ENCODE measurements around the gene DAPK1. TPM values are rescaled to one million over a fixed set of nuclear protein-coding genes. Genes with fewer than 3 reads are reported as not detected.

The DAPK1 gene
- total RNA-seq, 1 donor from 2014 or later = 35.1 TPM

DNA sequence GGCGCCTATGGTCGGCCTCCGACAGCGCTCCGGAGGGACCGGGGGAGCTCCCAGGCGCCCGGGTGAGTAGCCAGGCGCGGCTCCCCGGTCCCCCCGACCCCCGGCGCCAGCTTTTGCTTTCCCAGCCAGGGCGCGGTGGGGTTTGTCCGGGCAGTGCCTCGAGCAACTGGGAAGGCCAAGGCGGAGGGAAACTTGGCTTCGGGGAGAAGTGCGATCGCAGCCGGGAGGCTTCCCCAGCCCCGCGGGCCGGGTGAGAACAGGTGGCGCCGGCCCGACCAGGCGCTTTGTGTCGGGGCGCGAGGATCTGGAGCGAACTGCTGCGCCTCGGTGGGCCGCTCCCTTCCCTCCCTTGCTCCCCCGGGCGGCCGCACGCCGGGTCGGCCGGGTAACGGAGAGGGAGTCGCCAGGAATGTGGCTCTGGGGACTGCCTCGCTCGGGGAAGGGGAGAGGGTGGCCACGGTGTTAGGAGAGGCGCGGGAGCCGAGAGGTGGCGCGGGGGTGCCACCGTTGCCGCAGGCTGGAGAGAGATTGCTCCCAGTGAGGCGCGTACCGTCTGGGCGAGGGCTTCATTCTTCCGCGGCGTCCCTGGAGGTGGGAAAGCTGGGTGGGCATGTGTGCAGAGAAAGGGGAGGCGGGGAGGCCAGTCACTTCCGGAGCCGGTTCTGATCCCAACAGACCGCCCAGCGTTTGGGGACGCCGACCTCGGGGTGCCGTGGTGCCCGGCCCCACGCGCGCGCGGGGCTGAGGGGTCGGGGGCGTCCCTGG, 561 bp downstream of the DAPK1 start:
- Histone ChIP-seq H4K20me1 (ENCODE audit: insufficient read depth, low read length) (no peaks in the 10 kb centered on the region), H2AFZ (ENCODE audit: low read depth, low read length) (peak overlapping the region; percentile 97), H3K9ac (ENCODE audit: low read length) (peak overlapping the region; percentile 70), H3K9me3 (ENCODE audit: insufficient read depth, low read depth, low read length) (no peaks in the 10 kb centered on the region), H3K27me3 (ENCODE audit: insufficient read depth, low read length) (peaks cover 5% of the 10 kb centered on the region), H3K79me2 (ENCODE audit: insufficient read depth, low read length) (peaks cover 18% of the 10 kb centered on the region), H3K4me1 (ENCODE audit: insufficient read depth, low read length) (peaks cover 3% of the 10 kb centered on the region), H3K27ac (ENCODE audit: low read depth, low read length) (no peak overlapping the region), H3K4me3 (ENCODE audit: insufficient read depth, low read depth, low read length) (peak overlapping the region; percentile 71), H3K4me2 (ENCODE audit: low read length) (peak overlapping the region; percentile 91), H3K36me3 (ENCODE audit: insufficient read depth, low read length) (no peaks in the 10 kb centered on the region)
- DNase-seq (ENCODE audit: low read depth) (peak; percentile 34), FAIRE-seq (no peak)
- Mint-ChIP-seq H3K4me1 (ENCODE audit: low read depth, unreplicated experiment) (peaks cover 14% of the 10 kb centered on the region), H3K27ac (ENCODE audit: unreplicated experiment) (no peak overlapping the region), H3K9me3 (ENCODE audit: unreplicated experiment) (no peaks in the 10 kb centered on the region), H3K4me3 (ENCODE audit: unreplicated experiment) (peak overlapping the region; percentile 91), H3K27me3 (ENCODE audit: low read depth, unreplicated experiment) (peaks cover 4% of the 10 kb centered on the region), H3K36me3 (ENCODE audit: low read depth, unreplicated experiment) (no peaks in the 10 kb centered on the region)
- peak; percentile 53 for TF ChIP-seq EZH2 (IDR thresholded peaks at IDR 0.05; ENCODE audit: insufficient read depth, low read length)
- TF ChIP-seq, protein P1, sequence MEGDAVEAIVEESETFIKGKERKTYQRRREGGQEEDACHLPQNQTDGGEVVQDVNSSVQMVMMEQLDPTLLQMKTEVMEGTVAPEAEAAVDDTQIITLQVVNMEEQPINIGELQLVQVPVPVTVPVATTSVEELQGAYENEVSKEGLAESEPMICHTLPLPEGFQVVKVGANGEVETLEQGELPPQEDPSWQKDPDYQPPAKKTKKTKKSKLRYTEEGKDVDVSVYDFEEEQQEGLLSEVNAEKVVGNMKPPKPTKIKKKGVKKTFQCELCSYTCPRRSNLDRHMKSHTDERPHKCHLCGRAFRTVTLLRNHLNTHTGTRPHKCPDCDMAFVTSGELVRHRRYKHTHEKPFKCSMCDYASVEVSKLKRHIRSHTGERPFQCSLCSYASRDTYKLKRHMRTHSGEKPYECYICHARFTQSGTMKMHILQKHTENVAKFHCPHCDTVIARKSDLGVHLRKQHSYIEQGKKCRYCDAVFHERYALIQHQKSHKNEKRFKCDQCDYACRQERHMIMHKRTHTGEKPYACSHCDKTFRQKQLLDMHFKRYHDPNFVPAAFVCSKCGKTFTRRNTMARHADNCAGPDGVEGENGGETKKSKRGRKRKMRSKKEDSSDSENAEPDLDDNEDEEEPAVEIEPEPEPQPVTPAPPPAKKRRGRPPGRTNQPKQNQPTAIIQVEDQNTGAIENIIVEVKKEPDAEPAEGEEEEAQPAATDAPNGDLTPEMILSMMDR (IDR thresholded peaks at IDR 0.05; ENCODE audit: insufficient read depth, low read depth, low read length) = no peak

DNA sequence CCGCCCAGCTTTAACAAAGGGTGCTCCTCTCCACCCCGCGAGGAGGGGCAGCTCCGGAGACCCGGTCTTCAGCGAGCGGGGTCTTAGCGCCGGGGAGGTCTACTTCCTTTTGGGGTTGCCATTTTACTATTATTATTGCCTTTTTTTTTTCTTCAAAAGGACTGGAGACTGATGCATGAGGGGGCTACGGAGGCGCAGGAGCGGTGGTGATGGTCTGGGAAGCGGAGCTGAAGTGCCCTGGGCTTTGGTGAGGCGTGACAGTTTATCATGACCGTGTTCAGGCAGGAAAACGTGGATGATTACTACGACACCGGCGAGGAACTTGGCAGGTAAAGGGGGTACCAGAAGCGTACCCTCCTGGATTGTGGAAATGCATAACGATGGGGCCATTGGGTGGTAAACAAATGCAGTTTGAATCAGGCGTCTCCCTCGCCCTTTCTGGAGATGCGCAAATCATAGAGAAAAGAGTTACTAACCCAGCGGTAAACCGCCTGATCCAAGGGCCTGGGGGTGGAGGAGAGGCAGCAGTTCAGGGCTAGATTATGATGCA, 1.2 kb downstream of the DAPK1 start:
- Histone ChIP-seq H3K4me2 (ENCODE audit: low read length) (peak overlapping the region; percentile 91), H2AFZ (ENCODE audit: low read depth, low read length) (peak overlapping the region; percentile 97), H4K20me1 (ENCODE audit: insufficient read depth, low read length) (no peaks in the 10 kb centered on the region), H3K4me1 (ENCODE audit: insufficient read depth, low read length) (peaks cover 3% of the 10 kb centered on the region), H3K27me3 (ENCODE audit: insufficient read depth, low read length) (peaks cover 5% of the 10 kb centered on the region), H3K27ac (ENCODE audit: low read depth, low read length) (no peak overlapping the region), H3K36me3 (ENCODE audit: insufficient read depth, low read length) (no peaks in the 10 kb centered on the region), H3K79me2 (ENCODE audit: insufficient read depth, low read length) (peaks cover 18% of the 10 kb centered on the region), H3K4me3 (ENCODE audit: insufficient read depth, low read depth, low read length) (peak overlapping the region; percentile 71), H3K9ac (ENCODE audit: low read length) (peak overlapping the region; percentile 70), H3K9me3 (ENCODE audit: insufficient read depth, low read depth, low read length) (no peaks in the 10 kb centered on the region)
- H3K4me1 Mint-ChIP-seq (ENCODE audit: low read depth, unreplicated experiment) = peaks cover 14% of the 10 kb centered on the region
- H3K9me3 Mint-ChIP-seq (ENCODE audit: unreplicated experiment) = no peaks in the 10 kb centered on the region
- FAIRE-seq (no peak), DNase-seq (ENCODE audit: low read depth) (no peak)
- TF ChIP-seq, protein P1 (IDR thresholded peaks at IDR 0.05; ENCODE audit: insufficient read depth, low read depth, low read length) = no peak
- TF ChIP-seq EZH2 (IDR thresholded peaks at IDR 0.05; ENCODE audit: insufficient read depth, low read length) = no peak
- peak overlapping the region; percentile 91 for H3K4me3 Mint-ChIP-seq (ENCODE audit: unreplicated experiment)
- no peaks in the 10 kb centered on the region for H3K27me3 Mint-ChIP-seq (ENCODE audit: low read depth, unreplicated experiment)
- H3K36me3 Mint-ChIP-seq (ENCODE audit: low read depth, unreplicated experiment) = no peaks in the 10 kb centered on the region
- peak overlapping the region; percentile 2 for H3K27ac Mint-ChIP-seq (ENCODE audit: unreplicated experiment)
